Ishikawa (cell line): ENCODE results near the gene RPRD1B.

Experiments used
- CREB1 ChIP-seq: IDR thresholded peaks from 2 replicates; pipeline ENCODE4 v1.6.1; 2012; ENCODE audit warnings: low read depth
- YY1 ChIP-seq: IDR thresholded peaks from 2 replicates; pipeline ENCODE4 v1.6.1; 2012; ENCODE audit warnings: low read depth

DNA sequence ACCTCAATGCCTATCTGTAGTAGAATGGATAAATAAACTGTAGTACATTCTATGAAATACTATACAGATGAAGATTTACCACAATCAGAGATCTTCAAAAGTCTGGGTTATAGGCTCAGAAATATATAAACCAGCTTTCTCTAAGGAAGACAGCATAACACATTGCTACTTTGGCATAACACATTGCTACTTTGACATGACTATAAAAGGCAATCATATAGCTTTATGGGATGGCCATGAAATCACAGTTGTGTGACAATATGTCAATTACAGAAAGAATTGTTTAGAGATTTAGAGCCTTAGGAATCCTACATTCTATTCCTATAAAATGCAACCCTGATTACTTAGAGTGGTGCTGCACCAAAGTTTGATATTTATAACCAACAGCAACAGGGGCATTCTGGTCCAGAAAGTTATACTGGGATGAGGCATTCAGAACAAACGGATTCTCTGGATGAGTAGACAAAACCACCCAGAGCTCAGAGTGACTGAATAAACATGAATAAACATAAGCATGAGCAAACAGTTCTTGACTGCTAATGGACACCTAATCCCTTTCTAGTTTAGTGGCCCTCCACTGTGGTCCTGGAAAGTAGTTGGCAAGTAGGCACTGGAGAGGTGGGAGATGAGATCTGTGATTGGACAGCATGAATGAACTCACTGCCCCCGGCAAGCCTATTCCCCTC is 12.3 kb upstream of the RPRD1B start:
- no peak for TF ChIP-seq YY1
- TF ChIP-seq CREB1: no peak
